ENCODE data around the gene NOX1. TPM values are rescaled to one million over a fixed set of nuclear protein-coding genes. Genes with fewer than 3 reads are reported as not detected.

Gene NOX1
- total and polyA plus RNA-seq, 2 of the 13 experiments (the other 11 are each of a cell fraction or from before 2014, with no cell fraction given): 0.07 TPM; not detected in 1

DNA sequence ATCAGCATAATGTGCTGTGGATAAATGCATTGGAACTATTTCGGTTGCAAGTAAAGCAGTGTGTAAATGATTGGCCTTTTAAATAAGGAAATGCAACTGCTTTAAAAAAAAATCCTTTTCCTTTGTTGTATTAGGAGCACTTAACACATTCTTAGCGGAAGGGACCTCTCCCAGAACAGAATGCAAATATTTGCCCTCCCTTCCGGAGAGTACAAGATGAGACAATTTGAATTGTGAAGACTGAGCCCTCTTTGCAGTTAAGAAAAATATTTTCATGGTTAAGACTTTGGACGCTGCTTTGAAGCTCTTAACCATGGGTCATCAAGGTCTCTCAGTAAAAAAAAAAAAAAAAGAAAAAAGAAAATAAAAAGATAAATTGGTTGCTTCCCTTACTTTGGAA, 9.5 kb upstream of the NOX1 start (continued):
- TF ChIP-seq, protein P1, sequence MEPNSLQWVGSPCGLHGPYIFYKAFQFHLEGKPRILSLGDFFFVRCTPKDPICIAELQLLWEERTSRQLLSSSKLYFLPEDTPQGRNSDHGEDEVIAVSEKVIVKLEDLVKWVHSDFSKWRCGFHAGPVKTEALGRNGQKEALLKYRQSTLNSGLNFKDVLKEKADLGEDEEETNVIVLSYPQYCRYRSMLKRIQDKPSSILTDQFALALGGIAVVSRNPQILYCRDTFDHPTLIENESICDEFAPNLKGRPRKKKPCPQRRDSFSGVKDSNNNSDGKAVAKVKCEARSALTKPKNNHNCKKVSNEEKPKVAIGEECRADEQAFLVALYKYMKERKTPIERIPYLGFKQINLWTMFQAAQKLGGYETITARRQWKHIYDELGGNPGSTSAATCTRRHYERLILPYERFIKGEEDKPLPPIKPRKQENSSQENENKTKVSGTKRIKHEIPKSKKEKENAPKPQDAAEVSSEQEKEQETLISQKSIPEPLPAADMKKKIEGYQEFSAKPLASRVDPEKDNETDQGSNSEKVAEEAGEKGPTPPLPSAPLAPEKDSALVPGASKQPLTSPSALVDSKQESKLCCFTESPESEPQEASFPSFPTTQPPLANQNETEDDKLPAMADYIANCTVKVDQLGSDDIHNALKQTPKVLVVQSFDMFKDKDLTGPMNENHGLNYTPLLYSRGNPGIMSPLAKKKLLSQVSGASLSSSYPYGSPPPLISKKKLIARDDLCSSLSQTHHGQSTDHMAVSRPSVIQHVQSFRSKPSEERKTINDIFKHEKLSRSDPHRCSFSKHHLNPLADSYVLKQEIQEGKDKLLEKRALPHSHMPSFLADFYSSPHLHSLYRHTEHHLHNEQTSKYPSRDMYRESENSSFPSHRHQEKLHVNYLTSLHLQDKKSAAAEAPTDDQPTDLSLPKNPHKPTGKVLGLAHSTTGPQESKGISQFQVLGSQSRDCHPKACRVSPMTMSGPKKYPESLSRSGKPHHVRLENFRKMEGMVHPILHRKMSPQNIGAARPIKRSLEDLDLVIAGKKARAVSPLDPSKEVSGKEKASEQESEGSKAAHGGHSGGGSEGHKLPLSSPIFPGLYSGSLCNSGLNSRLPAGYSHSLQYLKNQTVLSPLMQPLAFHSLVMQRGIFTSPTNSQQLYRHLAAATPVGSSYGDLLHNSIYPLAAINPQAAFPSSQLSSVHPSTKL (CRISPR knock-in tag; IDR thresholded peaks at IDR 0.05): peak; percentile 61
- TF ChIP-seq, protein P2, sequence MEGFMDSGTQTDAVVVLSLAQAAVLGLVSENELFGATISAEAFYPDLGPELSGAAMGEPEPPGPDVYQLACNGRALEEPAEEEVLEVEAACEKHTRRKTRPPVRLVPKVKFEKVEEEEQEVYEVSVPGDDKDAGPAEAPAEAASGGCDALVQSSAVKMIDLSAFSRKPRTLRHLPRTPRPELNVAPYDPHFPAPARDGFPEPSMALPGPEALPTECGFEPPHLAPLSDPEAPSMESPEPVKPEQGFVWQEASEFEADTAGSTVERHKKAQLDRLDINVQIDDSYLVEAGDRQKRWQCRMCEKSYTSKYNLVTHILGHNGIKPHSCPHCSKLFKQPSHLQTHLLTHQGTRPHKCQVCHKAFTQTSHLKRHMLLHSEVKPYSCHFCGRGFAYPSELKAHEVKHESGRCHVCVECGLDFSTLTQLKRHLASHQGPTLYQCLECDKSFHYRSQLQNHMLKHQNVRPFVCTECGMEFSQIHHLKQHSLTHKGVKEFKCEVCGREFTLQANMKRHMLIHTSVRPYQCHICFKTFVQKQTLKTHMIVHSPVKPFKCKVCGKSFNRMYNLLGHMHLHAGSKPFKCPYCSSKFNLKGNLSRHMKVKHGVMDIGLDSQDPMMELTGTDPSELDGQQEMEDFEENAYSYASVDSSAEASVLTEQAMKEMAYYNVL (CRISPR knock-in tag; IDR thresholded peaks at IDR 0.05; ENCODE audit: borderline replicate concordance): no peak
- TF ChIP-seq, protein P3, sequence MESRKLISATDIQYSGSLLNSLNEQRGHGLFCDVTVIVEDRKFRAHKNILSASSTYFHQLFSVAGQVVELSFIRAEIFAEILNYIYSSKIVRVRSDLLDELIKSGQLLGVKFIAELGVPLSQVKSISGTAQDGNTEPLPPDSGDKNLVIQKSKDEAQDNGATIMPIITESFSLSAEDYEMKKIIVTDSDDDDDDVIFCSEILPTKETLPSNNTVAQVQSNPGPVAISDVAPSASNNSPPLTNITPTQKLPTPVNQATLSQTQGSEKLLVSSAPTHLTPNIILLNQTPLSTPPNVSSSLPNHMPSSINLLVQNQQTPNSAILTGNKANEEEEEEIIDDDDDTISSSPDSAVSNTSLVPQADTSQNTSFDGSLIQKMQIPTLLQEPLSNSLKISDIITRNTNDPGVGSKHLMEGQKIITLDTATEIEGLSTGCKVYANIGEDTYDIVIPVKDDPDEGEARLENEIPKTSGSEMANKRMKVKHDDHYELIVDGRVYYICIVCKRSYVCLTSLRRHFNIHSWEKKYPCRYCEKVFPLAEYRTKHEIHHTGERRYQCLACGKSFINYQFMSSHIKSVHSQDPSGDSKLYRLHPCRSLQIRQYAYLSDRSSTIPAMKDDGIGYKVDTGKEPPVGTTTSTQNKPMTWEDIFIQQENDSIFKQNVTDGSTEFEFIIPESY (CRISPR knock-in tag; IDR thresholded peaks at IDR 0.05): no peak
- TF ChIP-seq ZNF891 (CRISPR knock-in tag; IDR thresholded peaks at IDR 0.05) (no peak), GPBP1L1 (CRISPR knock-in tag; IDR thresholded peaks at IDR 0.05) (no peak), ZNF773 (CRISPR knock-in tag; IDR thresholded peaks at IDR 0.05; ENCODE audit: borderline replicate concordance) (no peak), GATAD2A (CRISPR knock-in tag; IDR thresholded peaks at IDR 0.05) (no peak), SIN3A (IDR thresholded peaks at IDR 0.05; ENCODE audit: borderline replicate concordance, low read depth, low read length) (no peak), ZNF20 (CRISPR knock-in tag; IDR thresholded peaks at IDR 0.05) (no peak), NFIC (IDR thresholded peaks at IDR 0.05; ENCODE audit: low read length) (peak; percentile 58; the same call in 1 of the 2 replicates), KDM4B (CRISPR knock-in tag; IDR thresholded peaks at IDR 0.05) (no peak), SIN3B (IDR thresholded peaks at IDR 0.05; ENCODE audit: low read length) (no peak), HNRNPK (IDR thresholded peaks at IDR 0.05; ENCODE audit: low read depth, low read length, poor library complexity, severe bottlenecking) (no peak), ZNF224 (CRISPR knock-in tag; IDR thresholded peaks at IDR 0.05) (no peak)
- TF ChIP-seq, protein P4, sequence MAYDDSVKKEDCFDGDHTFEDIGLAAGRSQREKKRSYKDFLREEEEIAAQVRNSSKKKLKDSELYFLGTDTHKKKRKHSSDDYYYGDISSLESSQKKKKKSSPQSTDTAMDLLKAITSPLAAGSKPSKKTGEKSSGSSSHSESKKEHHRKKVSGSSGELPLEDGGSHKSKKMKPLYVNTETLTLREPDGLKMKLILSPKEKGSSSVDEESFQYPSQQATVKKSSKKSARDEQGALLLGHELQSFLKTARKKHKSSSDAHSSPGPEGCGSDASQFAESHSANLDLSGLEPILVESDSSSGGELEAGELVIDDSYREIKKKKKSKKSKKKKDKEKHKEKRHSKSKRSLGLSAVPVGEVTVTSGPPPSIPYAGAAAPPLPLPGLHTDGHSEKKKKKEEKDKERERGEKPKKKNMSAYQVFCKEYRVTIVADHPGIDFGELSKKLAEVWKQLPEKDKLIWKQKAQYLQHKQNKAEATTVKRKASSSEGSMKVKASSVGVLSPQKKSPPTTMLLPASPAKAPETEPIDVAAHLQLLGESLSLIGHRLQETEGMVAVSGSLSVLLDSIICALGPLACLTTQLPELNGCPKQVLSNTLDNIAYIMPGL (CRISPR knock-in tag; IDR thresholded peaks at IDR 0.05; ENCODE audit: borderline replicate concordance in 1 of 2, low read depth in 1 of 2): no peak
- TF ChIP-seq, protein P5, sequence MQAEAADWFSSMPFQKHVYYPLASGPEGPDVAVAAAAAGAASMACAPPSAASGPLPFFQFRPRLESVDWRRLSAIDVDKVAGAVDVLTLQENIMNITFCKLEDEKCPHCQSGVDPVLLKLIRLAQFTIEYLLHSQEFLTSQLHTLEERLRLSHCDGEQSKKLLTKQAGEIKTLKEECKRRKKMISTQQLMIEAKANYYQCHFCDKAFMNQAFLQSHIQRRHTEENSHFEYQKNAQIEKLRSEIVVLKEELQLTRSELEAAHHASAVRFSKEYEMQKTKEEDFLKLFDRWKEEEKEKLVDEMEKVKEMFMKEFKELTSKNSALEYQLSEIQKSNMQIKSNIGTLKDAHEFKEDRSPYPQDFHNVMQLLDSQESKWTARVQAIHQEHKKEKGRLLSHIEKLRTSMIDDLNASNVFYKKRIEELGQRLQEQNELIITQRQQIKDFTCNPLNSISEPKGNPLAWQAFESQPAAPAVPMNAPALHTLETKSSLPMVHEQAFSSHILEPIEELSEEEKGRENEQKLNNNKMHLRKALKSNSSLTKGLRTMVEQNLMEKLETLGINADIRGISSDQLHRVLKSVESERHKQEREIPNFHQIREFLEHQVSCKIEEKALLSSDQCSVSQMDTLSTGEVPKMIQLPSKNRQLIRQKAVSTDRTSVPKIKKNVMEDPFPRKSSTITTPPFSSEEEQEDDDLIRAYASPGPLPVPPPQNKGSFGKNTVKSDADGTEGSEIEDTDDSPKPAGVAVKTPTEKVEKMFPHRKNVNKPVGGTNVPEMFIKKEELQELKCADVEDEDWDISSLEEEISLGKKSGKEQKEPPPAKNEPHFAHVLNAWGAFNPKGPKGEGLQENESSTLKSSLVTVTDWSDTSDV (CRISPR knock-in tag; IDR thresholded peaks at IDR 0.05): no peak
